NT2/D1 (cell line): ENCODE measurements around the gene PTCD1.

ENCODE experiments used
- SUZ12 ChIP-seq: IDR thresholded peaks from 2 replicates; pipeline ENCODE4 v1.6.1; 2011; ENCODE audit not compliant: insufficient read length, insufficient read depth; ENCODE audit errors: extremely low read depth
- YY1 ChIP-seq: IDR thresholded peaks from 2 replicates; pipeline ENCODE4 v1.6.1; 2011; ENCODE audit not compliant: insufficient read length, insufficient read depth
- ZNF274 ChIP-seq: IDR thresholded peaks from 2 replicates; pipeline ENCODE4 v1.6.1; 2011; ENCODE audit warnings: mild to moderate bottlenecking, low read depth, low read length

- TF ChIP-seq YY1 (no peak), SUZ12 (no peak), ZNF274 (no peak)
Measured at GRCh38 chr7:99456288-99456687, 17.7 kb upstream of the PTCD1 start.
